IPS DF 6.9 (cell line): Measurements from ENCODE around the gene PHETA2.
"Not testable (repeated sequence)": the region's sequence is repeated elsewhere in the genome, so short reads cannot be mapped to it uniquely, and the experiment has no call there.

Experiments
- DNase-seq: peaks from one replicate; pipeline ENCODE4 v3.0.0-alpha.2; 2013; ENCODE audit warnings: low read depth, low spot score
- H3K27ac ChIP-seq: one replicate; pipeline ENCODE4 v1.5.1; 2013; ENCODE audit warnings: low read length, control low read depth
- H3K27me3 ChIP-seq: 2 replicates; pipeline ENCODE4 v1.6.1; 2013; ENCODE audit warnings: mild to moderate bottlenecking, low read length; ENCODE audit not compliant: control insufficient read depth, insufficient read depth
- H3K36me3 ChIP-seq: 2 replicates; pipeline ENCODE4 v1.6.1; 2013; ENCODE audit warnings: low read length; ENCODE audit not compliant: control insufficient read depth, insufficient read depth
- H3K4me1 ChIP-seq: 2 replicates; pipeline ENCODE4 v1.6.1; 2013; ENCODE audit warnings: low read length; ENCODE audit not compliant: control insufficient read depth, insufficient read depth
- H3K4me3 ChIP-seq: 2 replicates; pipeline ENCODE4 v1.5.1; 2013; ENCODE audit warnings: mild to moderate bottlenecking, low read length
- H3K9me3 ChIP-seq: 2 replicates; pipeline ENCODE4 v1.6.1; 2013; ENCODE audit warnings: low read length, inconsistent platforms; ENCODE audit not compliant: control insufficient read depth, insufficient read depth
- WGBS: extraction: QIAGEN DNeasy Blood & Tissue Kit; methylation state at CpG from one replicate; pipeline ENCODE4 v1.1.7; 2013; ENCODE audit warnings: mixed read lengths, missing lambda C conversion rate; ENCODE audit not compliant: insufficient read length, insufficient coverage; 5-methylcytosine and 5-hydroxymethylcytosine counted together

The PHETA2 gene

DNA sequence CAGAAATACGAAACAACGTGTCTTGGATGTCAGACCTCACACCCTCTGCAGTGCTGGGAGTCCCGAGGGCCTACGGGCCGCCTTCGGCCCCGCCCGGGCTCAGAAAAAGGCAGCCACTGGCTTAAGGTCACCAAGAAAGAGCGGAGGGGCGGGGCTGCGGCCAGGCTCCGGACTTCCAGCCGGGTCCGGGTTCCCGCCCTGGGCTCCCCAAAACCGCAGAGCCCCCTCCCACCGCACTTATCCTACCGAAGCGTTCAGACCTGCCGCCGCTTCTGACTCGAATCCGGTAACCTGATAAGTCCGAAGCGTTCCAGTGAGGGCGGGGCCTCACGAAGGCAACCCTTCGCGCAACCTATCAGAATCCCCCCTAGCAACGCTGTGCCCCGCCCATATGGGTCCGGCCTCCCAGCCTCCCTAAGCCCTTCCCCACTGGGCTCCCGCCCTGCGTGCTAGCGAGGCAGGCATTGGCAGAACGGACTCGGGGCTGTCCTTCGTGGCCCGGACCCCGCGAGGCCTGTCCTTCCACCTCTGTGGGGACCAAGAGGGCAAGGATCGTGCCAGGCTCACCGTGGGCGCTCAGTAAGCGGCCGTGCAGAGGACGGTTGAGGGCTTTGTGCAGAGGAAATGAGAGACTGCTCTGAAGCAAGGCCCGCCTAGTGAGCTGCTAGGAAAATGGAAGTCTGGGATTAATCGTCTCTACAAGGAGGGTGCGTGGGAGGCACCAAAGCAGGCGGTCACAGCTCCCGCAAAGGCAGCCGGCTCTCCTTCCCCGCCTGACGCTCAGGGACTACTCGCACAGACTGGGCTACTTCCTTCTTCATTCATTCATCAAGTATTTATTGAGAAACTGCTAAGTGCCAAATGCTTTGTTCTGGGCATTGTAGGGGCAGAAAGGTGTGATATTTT, 3.3 kb upstream of the PHETA2 start, which contains the start of gene NAGA:
NAGA (minus strand) TSS at position 296 of the 906 bp plus-strand sequence. CDS start 515 bp downstream, outside the sequence.
- Histone ChIP-seq H3K4me1 (peaks cover 7% of the 10 kb centered on the region), H3K4me3 (peak within 1 kb of the TSS; percentile 56; the same call in 1 of the 2 replicates), H3K27me3 (no peaks in the 10 kb centered on the region), H3K27ac (no peak within 1 kb of the TSS), H3K36me3 (0 out of 2 replicates have a peak, but pooled peaks cover 1% of the 10 kb centered on the region), H3K9me3 (no peaks in the 10 kb centered on the region)
- peak; percentile 92 for DNase-seq
- no CpG with 5 or more reads among the region's 56 CpGs for WGBS

GRCh38 chr22:42071508-42071907, 2.5 kb upstream of the PHETA2 start:
- H3K4me3 ChIP-seq, H3K27me3 ChIP-seq, H3K36me3 ChIP-seq, H3K4me1 ChIP-seq, H3K27ac ChIP-seq, DNase-seq, H3K9me3 ChIP-seq: not testable (repeated sequence)
- no CpG with 5 or more reads among the region's 7 CpGs for WGBS

DNA sequence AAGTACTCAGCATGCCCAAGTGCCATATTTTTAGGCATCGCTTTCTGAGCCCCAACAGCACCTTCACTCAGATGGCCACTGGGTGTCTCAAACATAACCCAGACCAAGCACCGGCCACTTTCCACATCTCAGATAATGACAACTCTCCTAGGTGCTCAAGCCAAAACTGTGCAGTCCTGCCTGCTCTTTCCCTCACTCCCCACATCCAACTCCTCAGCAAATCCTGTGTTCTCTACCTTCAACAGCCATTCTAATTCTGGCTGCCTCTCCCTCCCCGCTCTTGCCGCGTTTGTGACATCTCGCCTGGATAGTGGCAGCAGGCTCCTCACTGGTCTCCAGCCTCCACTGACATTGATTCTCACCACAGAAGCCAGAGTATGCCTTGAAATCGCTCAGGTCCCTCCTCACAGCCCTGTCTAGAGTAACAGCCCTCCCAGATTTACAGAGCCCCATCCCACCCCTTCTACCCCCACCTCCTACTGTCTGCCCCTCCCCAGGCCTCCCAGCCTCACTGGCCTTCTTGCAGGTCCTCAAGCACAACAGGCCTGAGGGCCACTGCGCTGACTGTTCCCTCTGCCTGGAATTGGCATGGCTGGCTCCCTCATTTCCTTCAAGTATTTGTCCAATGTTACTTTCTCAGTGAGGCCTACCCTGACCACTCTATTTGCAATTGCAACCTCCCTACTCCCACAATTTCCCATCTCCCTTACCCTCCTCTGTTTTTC, 1.3 kb upstream of the PHETA2 start:
- Histone ChIP-seq H3K27ac (no peak overlapping the region), H3K36me3 (no peaks in the 10 kb centered on the region), H3K4me3 (no peak overlapping the region), H3K4me1 (peaks cover 5% of the 10 kb centered on the region), H3K9me3 (no peaks in the 10 kb centered on the region), H3K27me3 (no peaks in the 10 kb centered on the region)
- WGBS: no CpG with 5 or more reads among the region's 8 CpGs
- DNase-seq: no peak

DNA sequence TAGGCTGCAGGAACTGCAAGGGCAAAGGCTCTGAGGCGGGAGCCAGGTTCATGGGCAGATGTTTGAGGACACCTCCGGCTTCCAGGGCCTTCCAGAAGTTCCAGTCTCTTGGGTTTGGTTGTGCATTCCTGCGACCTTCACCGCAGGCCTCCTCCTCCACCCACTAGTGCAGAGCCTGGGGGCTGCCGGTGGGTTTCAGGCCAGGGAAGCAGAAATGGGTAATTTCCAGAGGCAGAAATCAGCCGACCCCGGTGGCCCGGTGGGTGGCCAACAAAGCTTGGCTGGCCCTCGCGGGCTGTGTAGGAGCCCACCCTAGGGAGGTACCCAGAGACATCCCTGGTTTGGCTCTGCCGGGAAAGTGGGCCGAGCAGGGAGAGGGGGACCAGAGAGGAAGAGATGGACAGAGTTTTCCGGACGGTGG, 417 bp upstream of the PHETA2 start:
- no peaks in the 10 kb centered on the region for H3K36me3 ChIP-seq
- peaks cover 5% of the 10 kb centered on the region for H3K4me1 ChIP-seq
- H3K4me3 ChIP-seq: no peak overlapping the region
- no peaks in the 10 kb centered on the region for H3K27me3 ChIP-seq
- no peak overlapping the region for H3K27ac ChIP-seq
- WGBS: no CpG with 5 or more reads among the region's 14 CpGs
- no peaks in the 10 kb centered on the region for H3K9me3 ChIP-seq
- DNase-seq: no peak

GRCh38 chr22:42074846-42075676, 1.0 kb downstream of the PHETA2 start:
- DNase-seq: no peak
- peaks cover 4% of the 10 kb centered on the region; the same call in 1 of the 2 replicates for H3K4me1 ChIP-seq
- no peak overlapping the region for H3K27ac ChIP-seq
- H3K9me3 ChIP-seq: no peaks in the 10 kb centered on the region
- no CpG with 5 or more reads among the region's 9 CpGs for WGBS
- no peaks in the 10 kb centered on the region for H3K36me3 ChIP-seq
- no peaks in the 10 kb centered on the region for H3K27me3 ChIP-seq
- H3K4me3 ChIP-seq: no peak overlapping the region

GRCh38 chr22:42076764-42077485, 2.9 kb downstream of the PHETA2 start:
- H3K36me3 ChIP-seq: no peaks in the 10 kb centered on the region
- 0 out of 2 replicates have a peak, but pooled peaks cover 1% of the 10 kb centered on the region for H3K4me1 ChIP-seq
- no peak for DNase-seq
- WGBS: no CpG with 5 or more reads among the region's 20 CpGs
- H3K27ac ChIP-seq: no peak overlapping the region
- H3K27me3 ChIP-seq: no peaks in the 10 kb centered on the region
- no peak overlapping the region for H3K4me3 ChIP-seq
- no peaks in the 10 kb centered on the region for H3K9me3 ChIP-seq

GRCh38 chr22:42077486-42078125, 3.6 kb downstream of the PHETA2 start:
- WGBS: no CpG with 5 or more reads among the region's 21 CpGs
- H3K4me1 ChIP-seq: 0 out of 2 replicates have a peak, but pooled peaks cover 1% of the 10 kb centered on the region

DNA sequence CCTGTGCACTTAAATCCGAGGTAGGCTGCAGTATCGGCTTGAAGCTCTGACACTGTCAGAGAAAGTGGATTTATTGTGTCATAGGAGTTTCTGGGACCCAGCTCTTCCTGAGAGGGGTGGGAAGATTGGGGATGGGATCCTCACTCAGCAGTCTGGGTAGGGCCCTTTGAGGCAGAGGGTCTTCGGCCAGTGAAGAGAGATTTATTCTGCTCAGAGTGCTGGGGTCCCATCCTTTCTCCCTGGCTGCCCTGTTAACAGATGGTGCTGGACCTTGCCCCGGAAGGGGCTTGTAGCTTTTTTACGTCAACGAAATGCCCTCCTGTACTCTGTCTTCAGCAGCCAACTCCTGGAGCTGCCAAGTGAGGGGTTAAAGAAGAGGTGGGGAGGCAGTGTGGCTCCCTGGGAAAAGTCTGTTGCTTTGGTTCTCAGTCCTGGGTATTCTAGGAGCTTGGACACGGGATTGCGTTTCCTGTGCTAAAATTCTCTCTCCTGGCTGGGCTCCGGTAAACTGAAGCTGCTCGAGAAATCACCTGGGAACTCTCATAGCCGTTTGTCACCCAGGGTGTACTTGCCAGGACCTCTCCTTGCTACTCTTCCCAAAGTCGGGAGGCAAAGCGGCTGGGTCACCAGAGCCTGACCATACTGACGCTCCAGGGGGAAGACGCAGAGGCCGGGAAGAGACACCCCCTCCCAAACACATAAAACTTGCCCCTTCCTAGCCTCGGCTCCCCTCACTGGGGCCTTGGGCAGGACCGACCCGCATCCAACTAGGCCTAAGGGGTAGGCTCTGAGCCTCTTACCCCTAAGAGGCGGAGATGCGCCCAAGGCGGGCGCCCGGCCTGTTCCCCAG, 4.6 kb downstream of the PHETA2 start:
- Histone ChIP-seq H3K36me3 (no peaks in the 10 kb centered on the region), H3K27ac (no peak overlapping the region), H3K4me1 (0 out of 2 replicates have a peak, but pooled peaks cover 1% of the 10 kb centered on the region), H3K4me3 (peak overlapping the region; percentile 69; the same call in 1 of the 2 replicates), H3K27me3 (no peaks in the 10 kb centered on the region), H3K9me3 (no peaks in the 10 kb centered on the region)
- WGBS: no CpG with 5 or more reads among the region's 24 CpGs
- no peak for DNase-seq

More at GRCh38 chr22:42077486-42078125, 3.6 kb downstream of the PHETA2 start:
- Histone ChIP-seq H3K4me3 (no peak overlapping the region), H3K27ac (no peak overlapping the region), H3K36me3 (no peaks in the 10 kb centered on the region), H3K27me3 (no peaks in the 10 kb centered on the region), H3K9me3 (no peaks in the 10 kb centered on the region)
- DNase-seq: no peak
